Measurements from ENCODE around the gene CDKN1A.

- TF ChIP-seq LEF1 (IDR thresholded peaks at IDR 0.05; ENCODE audit: borderline replicate concordance) (no peak), SP1 (IDR thresholded peaks at IDR 0.05) (no peak)
Observed at GRCh38 chr6:36703081-36703606, 24.6 kb downstream of the CDKN1A start.
